HG03378 (cell line): ENCODE measurements around the gene PTPN12.
"Not testable (repeated sequence)": the region's sequence is repeated elsewhere in the genome, so short reads cannot be mapped to it uniquely, and the experiment has no call there.

Experiments
- ATAC-seq: cut with Tn5 transposase; IDR thresholded peaks from one replicate; pipeline ENCODE4 v1.9.1; 2021; ENCODE audit warnings: mild to moderate bottlenecking, moderate library complexity; ENCODE audit not compliant: unreplicated experiment

The PTPN12 gene

GRCh38 chr7:77576856-77577255, 39.8 kb downstream of the PTPN12 start:
- ATAC-seq: no peak

GRCh38 chr7:77579797-77580196, 42.7 kb downstream of the PTPN12 start:
- no peak for ATAC-seq

- no peak for ATAC-seq
Observed at GRCh38 chr7:77580762-77581350, 43.8 kb downstream of the PTPN12 start.

GRCh38 chr7:77587272-77587671, 50.2 kb downstream of the PTPN12 start:
- no peak for ATAC-seq

GRCh38 chr7:77600952-77601351, 63.9 kb downstream of the PTPN12 start:
- no peak for ATAC-seq

- ATAC-seq: no peak
Observed at GRCh38 chr7:77606562-77606961, 69.5 kb downstream of the PTPN12 start.

GRCh38 chr7:77619314-77619713, 82.2 kb downstream of the PTPN12 start:
- ATAC-seq: no peak

GRCh38 chr7:77626586-77627308, 89.7 kb downstream of the PTPN12 start:
- ATAC-seq: no peak

GRCh38 chr7:77627309-77627676, 90.2 kb downstream of the PTPN12 start:
- ATAC-seq: no peak

- no peak for ATAC-seq
Observed at GRCh38 chr7:77629797-77630196, 92.7 kb downstream of the PTPN12 start.

- no peak for ATAC-seq
Observed at GRCh38 chr7:77631820-77632219, 94.7 kb downstream of the PTPN12 start.

- ATAC-seq: no peak
Observed at GRCh38 chr7:77644774-77645173, 107.7 kb downstream of the PTPN12 start.

GRCh38 chr7:77648742-77649338, 111.7 kb downstream of the PTPN12 start:
- ATAC-seq: no peak

GRCh38 chr7:77649716-77650349, 112.7 kb downstream of the PTPN12 start:
- no peak for ATAC-seq

GRCh38 chr7:77651575-77652162, 114.6 kb downstream of the PTPN12 start:
- ATAC-seq: no peak

GRCh38 chr7:77652826-77653225, 115.7 kb downstream of the PTPN12 start:
- not testable (repeated sequence) for ATAC-seq

GRCh38 chr7:77653572-77653971, 116.5 kb downstream of the PTPN12 start:
- no peak for ATAC-seq

- no peak for ATAC-seq
Observed at GRCh38 chr7:77655356-77655755, 118.3 kb downstream of the PTPN12 start.

- no peak for ATAC-seq
Observed at GRCh38 chr7:77655836-77656455, 118.9 kb downstream of the PTPN12 start.

- no peak for ATAC-seq
Observed at GRCh38 chr7:77657427-77658224, 120.5 kb downstream of the PTPN12 start.
